Measurements from ENCODE around the gene ZNRF3. TPM values are rescaled to one million over a fixed set of nuclear protein-coding genes. Genes with fewer than 3 reads are reported as not detected.
"Not testable (repeated sequence)": the region's sequence is repeated elsewhere in the genome, so short reads cannot be mapped to it uniquely, and the experiment has no call there.

ZNRF3 gene
- total RNA-seq, 2 donors from 2014 or later = 6.2 to 7.0 TPM

DNA sequence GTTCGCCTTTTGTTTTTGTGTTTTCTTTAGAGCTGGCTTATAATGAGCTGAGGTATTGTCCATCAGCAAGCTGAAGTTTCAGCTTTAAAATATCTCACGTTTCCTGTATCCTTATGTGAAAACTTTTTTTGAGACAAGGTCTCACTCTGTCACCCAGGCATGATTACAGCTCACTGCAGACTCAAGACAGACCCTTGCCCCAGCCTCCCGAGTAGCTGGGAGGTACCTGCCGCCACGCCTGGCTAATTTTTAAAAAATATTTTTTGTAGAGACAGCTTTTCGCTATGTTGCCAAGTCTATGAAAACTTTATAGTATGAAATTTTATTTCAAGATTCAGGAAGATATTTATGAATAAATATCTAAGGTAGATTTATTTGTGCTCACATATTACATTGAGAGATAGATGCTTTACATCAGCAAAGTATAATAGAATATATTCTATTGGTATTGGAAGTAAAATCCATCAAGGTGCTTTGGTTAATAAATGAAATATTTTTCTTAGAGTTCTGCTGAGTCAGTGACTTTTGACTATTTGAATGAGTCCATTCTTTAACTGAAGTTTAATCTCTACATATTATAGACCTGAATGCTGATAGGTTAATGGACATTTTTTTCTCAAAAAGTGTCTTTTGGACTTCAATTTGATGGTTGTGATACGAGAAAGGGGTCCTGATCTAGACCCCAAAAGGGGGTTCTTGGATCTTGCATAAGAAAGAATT is 199.6 kb downstream of the ZNRF3 start:
- DNase-seq (no peak), ATAC-seq (no peak)
- intact Hi-C loops (cut with DNase I, micrococcal nuclease) = no loop called here

DNA sequence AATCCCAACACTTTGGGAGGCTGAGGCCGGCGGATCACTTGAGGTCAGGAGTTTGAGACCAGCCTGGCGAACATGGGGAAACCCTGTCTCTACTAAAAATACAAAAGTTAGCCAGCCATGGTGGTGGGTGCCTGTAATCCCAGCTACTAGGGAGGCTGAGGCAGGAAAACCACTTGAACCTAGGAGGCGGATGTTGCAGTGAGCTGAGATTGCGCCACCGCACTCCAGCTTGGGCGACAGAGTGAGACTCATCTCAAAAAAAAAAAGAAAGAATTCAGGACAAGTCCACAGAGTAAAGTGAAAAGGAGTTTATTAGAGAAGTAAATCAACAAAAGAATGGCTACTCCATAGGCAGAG is 200.2 kb downstream of the ZNRF3 start:
- DNase-seq; ATAC-seq; intact Hi-C loops (cut with DNase I, micrococcal nuclease): not testable (repeated sequence)

DNA sequence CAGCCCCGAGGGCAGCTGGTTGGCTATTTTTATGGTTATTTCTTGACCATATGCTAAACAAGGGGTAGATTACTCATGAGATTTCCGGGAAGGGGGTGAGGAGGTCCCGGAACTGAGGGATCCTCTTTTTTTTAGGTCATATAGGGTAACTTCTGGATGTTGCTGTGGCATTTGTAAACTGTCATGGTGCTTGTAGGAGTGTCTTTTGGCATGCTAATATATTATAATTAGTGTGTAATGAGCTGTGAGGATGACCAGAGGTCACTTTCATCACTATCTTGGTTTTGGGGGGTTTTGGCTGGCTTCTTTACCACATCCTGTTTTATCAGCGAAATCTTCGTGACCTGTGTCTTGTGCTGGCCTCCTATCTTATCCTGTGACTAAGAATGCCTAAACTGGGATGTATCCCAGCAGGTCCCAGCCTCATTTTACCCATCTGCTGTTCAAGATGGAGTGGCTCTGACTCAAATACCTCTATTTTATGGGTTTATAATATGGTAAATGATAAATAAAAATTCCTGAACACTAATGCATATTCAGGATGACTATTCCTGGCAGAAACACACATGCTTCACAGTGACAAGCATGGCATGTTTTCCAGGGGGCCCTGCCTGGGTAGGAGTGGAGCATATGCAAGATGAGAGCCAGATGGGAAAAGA is 200.7 kb downstream of the ZNRF3 start:
- ATAC-seq (no peak), DNase-seq (no peak)
- intact Hi-C loops (cut with DNase I, micrococcal nuclease) = no loop called here

DNA sequence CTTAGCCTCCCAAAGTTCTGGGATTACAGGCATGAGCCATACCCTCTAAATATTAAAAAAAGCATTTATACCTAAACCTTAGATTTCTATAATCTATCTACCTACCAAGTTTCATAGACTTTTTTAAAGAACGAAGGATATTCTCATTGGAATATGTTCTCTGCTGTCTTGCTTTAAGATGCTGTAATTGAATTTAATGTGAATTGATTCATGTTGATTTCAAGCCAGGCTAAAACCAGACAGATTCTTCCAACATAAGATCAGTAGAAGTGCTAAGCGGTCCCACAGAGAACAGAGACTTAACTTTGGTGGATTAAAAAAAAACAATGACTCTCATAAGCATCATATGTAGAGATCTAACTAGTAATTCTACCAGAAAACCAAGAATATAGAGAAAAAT is 203.6 kb downstream of the ZNRF3 start:
- no peak for ATAC-seq
- intact Hi-C loops (cut with DNase I, micrococcal nuclease) = no loop called here
- DNase-seq = no peak

DNA sequence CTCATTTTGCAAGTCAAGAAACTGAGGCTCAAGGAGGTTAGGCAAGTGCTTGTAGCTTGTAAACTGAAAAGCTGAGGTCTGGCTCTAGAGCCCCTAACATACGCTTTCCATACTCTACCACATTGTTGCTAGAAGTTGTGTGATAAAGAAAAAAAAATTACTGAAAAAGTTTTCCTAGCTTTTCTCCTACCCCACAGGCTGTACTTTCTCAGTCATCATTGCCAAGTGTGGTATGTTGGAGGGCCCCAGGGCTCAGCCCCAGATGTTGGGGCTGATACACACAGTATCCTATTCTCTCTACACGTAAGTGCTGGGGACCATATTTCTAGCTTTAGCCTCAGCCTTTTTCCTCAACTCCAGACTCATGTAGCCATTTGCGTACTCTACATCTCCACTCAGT is 205.4 kb downstream of the ZNRF3 start:
- ATAC-seq = no peak

DNA sequence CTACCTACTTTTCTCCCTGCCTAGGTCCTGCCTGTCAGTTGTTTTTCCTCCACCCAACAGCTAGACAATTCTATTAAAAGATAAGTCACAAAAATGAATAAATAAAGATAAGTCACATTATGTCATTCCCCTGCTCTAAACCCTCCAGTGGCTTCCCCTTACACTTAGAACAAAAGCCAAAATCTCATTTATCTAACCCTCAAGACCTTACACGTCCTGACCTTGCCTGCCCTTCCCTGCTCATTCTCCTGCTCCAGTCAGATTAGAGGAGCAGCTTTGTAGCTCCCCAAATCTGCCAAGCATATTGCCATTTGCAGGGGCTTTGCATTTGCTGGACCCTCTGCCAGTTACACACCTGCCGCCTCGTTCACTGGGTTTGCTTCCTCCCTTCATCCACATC is 206.1 kb downstream of the ZNRF3 start:
- no peak for DNase-seq
- intact Hi-C loops (cut with DNase I, micrococcal nuclease) = no loop called here
- ATAC-seq = no peak

More for the DNA sequence above, 205.4 kb downstream of the ZNRF3 start:
- intact Hi-C loops (cut with DNase I, micrococcal nuclease) = no loop called here
- no peak for DNase-seq

DNA sequence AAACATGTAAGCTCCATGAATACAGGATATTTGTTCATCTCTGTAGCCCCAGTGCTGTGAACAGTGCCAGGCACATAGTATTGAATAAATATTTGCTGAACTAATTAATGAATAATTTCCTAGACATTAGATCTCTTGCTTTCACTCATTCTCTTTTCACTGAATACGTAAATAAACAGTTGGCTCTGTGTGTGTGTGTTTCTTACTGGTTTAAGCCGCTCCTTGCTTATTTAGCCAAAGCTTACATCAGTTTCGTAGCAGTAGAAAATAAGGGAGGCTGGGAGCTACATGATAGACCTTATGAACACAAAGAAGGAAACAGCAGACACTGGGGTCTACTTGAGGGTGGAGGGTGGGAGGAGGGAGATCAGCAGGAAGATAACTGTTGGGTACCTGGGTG is 206.7 kb downstream of the ZNRF3 start:
- ATAC-seq = no peak
- intact Hi-C loops (cut with DNase I, micrococcal nuclease) = no loop called here
- no peak for DNase-seq

DNA sequence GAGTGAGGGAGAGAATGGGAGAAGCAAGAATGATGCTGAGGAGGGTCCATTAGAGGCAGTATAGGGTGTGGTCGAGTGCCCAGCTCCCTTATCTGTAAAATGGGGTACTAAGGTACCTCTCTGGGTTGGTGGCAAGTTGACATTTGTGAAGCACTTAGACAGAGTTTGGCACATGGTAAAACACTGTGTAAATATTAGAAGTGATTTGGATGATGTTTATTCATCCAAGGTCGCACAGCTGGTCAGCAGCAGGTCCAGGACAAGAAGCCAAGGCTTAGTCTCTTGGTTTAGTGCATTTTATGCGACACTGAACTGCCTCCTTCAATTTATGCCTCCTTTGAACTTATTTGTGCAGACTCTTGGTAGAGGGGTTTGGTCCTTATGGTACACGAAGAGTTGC is 208.9 kb downstream of the ZNRF3 start:
- peak; percentile 60 for ATAC-seq
- peak in 1 of 2 donors; percentile 26 for DNase-seq

DNA sequence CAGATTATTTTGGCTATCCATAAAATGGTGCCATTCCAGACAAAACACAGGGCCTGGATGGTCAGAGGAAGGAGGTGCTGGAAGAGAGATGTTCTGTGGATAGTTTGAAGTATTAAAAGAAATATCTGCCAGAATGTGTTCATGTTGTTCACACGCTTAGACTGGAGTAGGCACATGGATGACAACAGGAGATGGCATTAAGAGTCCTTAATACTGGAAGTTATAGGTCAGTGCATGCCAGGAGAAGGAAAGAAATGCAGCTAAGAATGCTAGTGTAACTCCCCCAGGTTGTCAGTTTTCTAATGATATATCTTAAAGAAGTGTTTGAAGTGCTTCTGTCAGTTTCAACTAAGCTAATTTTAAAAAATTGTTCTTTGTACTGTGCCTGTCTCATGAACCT is 209.7 kb downstream of the ZNRF3 start:
- intact Hi-C loops (cut with DNase I, micrococcal nuclease) = no loop called here
- ATAC-seq (no peak), DNase-seq (no peak)

More for the DNA sequence above, 208.9 kb downstream of the ZNRF3 start:
- intact Hi-C loops (cut with DNase I, micrococcal nuclease) = no loop called here

DNA sequence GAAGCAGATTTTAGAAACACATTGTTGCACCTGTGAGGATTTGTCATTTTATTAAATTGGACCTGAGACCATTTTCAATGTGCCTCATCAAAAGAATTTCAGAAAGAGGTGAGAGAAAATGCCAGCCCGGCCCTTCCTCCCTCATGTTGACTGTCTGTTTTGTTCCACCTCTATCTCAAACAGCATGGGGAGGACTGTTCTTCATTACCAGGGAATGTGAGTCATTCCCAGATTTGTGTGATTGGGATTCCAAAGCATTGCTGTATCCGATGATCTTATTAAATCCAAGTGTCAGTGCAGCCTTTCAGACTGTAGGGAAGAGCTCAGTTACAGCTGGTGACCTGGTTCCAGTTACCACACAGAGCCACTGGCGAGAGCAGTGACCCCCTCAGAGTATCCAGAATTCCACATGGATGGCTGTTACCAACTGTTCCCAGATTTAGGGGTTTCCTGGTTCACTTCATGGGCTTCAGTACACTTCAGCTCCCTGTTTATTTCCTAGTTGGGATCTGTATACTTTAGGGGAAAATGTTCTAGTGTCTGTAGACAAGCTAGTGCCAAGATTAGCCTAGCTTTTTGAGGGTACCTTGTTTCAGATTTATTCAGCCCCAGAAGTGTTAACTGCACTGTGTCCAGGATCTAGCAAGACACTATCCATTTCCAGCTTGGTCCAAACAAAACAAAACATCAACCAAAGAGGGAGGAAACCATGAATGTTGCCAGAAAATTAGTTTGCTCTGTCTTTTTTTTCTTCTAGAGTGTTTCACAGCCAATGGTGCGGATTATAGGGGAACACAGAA is 210.3 kb downstream of the ZNRF3 start:
- intact Hi-C loops (cut with DNase I, micrococcal nuclease) = no loop called here
- no peak for DNase-seq
- ATAC-seq = no peak

DNA sequence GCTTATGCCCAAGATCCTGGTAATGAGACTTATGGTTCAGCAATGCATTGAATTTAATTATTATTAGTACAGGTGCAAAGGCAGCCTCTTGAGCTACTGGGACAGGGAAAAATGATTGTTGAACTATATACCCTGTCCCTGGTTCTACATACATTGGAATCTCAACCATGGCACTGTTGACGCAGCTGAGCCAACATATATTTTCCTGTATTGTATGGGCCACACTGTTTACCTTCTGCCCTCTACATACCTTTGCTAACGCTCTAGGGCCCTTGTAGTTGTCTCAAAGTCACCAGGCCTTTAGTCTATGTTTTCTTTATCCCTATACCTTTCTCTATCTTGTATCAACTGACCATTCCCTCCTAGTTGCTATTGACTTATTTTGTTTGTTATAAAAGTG is 212.1 kb downstream of the ZNRF3 start:
- ATAC-seq = no peak
- intact Hi-C loops (cut with DNase I, micrococcal nuclease) = no loop called here
- DNase-seq = no peak

DNA sequence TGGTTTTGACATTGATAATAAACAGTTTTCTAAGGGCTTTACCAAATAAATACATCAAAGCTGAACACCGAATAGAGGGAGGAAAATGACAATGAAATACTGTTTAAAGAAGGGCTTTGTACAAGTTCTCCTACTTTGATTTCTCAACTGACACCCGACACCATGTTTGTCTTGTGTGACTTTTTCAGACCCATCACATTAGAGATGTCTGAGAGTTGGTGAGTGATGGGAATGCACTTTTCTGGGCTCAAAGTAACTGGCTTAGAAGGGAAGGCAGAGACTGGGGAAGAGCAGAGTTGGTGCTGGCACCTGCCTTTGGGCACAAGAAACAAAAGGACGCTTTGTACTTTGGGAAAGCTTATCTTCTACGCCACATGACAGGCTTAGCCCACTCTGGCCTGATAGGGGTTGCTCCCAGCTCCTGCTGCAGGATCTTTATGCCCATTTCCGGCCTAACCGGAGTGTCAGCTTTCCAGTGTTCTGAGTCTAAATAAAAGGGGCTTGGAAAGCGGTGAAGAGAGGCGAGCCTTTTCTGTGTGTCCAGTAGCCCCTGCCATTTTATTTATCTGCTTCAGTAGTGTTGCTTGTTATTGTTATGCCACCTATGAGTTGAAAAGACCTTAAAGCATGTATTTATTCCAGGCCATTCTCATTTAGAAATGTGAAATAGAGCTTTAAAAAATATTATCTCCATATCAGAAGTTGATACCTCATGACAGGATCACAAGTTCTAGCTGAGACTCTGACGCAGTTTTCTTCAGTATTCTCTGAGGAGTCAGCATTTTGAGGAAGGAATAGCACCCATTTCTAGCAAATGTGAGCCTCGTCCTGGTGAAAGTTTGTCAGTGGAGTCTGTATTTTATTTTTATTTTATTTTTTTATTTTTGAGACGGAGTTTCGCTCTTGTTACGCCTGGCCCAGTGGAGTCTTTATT is 213.6 kb downstream of the ZNRF3 start:
- DNase-seq (no peak), ATAC-seq (peak; percentile 59)
- intact Hi-C loops (cut with DNase I, micrococcal nuclease) = no loop called here

DNA sequence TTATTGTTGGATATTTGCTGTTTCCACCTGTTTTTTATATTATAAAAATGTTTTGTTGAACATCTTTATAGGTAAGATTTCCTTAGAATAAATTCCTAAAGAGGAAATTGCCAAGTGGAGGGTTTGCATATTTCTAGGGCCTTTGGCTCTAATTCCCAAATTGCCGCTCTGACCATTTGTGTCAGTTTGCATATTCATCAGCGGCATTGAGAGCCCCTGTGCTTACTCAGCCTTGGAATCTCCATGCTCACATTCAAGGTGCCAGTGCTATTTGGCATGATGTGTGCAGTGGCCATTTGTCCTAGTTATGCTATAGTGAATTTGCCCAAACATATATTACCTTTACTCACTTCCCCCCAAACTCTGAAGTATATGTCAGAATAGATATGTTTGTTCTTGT is 214.9 kb downstream of the ZNRF3 start:
- ATAC-seq = no peak
- intact Hi-C loops (cut with DNase I, micrococcal nuclease) = no loop called here

DNA sequence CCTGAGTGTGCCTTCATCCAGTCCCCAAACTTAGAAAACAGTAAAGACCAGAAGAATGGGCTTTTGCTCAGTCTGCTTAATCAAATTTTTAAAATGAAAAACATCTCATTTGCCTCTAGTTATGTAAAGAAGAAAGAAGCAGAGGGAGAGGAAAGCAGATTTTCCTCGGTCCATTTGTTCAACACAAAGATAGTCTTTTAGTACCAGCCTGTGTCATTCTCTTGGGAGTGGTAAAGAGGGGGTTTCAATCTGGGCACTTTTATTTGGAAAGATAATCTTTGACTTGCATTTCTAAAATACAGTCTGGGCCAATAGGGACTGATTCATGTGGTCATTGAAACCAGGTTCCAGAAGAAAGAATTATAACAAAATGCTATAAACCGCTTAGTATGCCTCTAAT is 218.9 kb downstream of the ZNRF3 start:
- intact Hi-C loops (cut with DNase I, micrococcal nuclease) = no loop called here
- DNase-seq = no peak
- ATAC-seq = no peak

More for the DNA sequence above, 214.9 kb downstream of the ZNRF3 start:
- DNase-seq = no peak

DNA sequence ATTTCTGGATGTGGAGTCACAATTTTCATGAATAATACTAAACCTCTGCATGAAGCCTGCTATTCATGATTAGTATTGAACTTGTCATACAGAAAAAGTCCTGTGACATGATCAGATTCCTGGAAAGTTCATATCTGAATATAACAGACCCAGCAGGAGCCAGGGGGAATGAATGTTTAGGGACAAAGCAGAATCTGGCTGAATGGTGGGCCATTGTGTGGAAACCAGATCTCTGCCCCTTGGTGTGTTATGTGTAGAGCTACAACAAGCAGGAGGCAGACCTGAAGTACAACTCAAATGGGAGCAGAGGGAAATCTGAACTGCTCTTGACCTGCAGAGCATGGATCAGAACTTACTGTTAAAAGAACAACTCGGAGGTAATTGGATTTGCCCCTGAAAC is 219.7 kb downstream of the ZNRF3 start:
- ATAC-seq (no peak), DNase-seq (no peak)
- intact Hi-C loops (cut with DNase I, micrococcal nuclease) = no loop called here

DNA sequence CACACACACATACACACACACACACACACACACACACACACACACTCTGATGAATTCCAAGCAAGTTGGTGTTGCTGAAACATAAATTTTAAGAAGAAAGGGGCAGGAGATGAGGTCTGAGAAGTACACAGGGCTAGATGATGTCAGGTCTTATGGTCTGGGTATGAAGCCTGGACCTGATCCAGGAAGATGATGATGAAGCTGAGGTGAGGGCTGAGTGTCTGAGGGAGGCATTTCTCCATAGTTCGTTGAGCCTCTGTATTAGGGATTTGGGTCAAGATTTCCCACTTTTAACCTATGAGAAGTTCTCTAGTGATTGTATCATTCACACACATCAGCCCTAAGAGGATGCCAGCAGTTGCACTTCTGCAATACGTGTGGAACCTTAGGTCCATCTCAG is 222.1 kb downstream of the ZNRF3 start:
- intact Hi-C loops (cut with DNase I, micrococcal nuclease) = no loop called here
- ATAC-seq = no peak

DNA sequence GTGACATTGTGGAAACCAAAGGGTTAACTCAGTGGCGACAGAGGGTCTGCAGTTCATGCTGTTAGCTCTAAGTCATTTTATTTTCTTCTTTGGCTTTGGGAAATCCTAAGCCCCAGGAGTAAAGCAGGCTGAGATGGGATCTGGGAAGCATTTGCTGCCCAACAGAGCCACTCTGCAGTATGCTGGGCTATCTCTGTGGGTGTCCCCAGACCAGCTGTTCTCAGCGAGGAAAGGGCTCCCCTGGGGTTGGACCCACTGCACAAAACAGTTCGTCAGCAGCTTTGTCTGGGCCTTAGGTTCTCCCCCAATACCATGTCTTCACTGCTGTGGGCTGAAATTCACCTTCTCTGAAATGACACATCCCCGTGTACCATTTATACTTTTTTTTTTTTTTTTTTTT is 223.5 kb downstream of the ZNRF3 start:
- intact Hi-C loops (cut with DNase I, micrococcal nuclease) = no loop called here
- DNase-seq (no peak), ATAC-seq (no peak)

More for the DNA sequence above, 222.1 kb downstream of the ZNRF3 start:
- no peak for DNase-seq

All from left colon (tissue), 2 donors.